Neural cell (in vitro differentiated cells): ENCODE results near the gene EHD4.

Experiments
- CTCF ChIP-seq: fragments of 450-650 bp; IDR thresholded peaks from 2 replicates; pipeline ENCODE4 v1.5.1; 2014; ENCODE audit warnings: antibody characterized with exemption, mild to moderate bottlenecking, moderate library complexity; ENCODE audit not compliant: poor library complexity, severe bottlenecking
- EP300 ChIP-seq: fragments of 450-650 bp; conservative IDR thresholded peaks from 2 replicates; pipeline ENCODE4 v1.6.1; 2014; ENCODE audit warnings: antibody characterized with exemption, mild to moderate bottlenecking, moderate library complexity; ENCODE audit not compliant: poor library complexity, severe bottlenecking
- EZH2 ChIP-seq: fragments of 200-600, 300-800 bp; shearing (Covaris generic), sonication (generic); IDR thresholded peaks from 2 replicates; pipeline ENCODE4 v1.6.1; 2014; ENCODE audit warnings: antibody characterized with exemption, low read length, borderline replicate concordance, mild to moderate bottlenecking; ENCODE audit not compliant: insufficient read depth, poor library complexity, severe bottlenecking
- POLR2AphosphoS5 ChIP-seq: IDR thresholded peaks from 2 replicates; pipeline ENCODE4 v1.6.1; 2012
- RAD21 ChIP-seq: fragments of 450-650 bp; conservative IDR thresholded peaks from 2 replicates; pipeline ENCODE4 v1.6.1; 2014; ENCODE audit warnings: antibody characterized with exemption, mild to moderate bottlenecking, moderate library complexity
- REST ChIP-seq: IDR thresholded peaks from 2 replicates; pipeline ENCODE4 v1.6.1; 2012; ENCODE audit warnings: borderline replicate concordance

GRCh38 chr15:42009474-42009873, 37.1 kb upstream of the EHD4 start:
- TF ChIP-seq CTCF = no peak
- no peak for TF ChIP-seq EP300
- no peak for TF ChIP-seq RAD21
- TF ChIP-seq POLR2AphosphoS5 = no peak
- TF ChIP-seq REST = no peak
- no peak for TF ChIP-seq EZH2
